HepG2 (cell line): ENCODE data around the gene CBFA2T2. TPM values are rescaled to one million over a fixed set of nuclear protein-coding genes. Genes with fewer than 3 reads are reported as not detected.

ENCODE experiments used
- CCDC6 ChIP-seq: sonication (generic); formaldehyde crosslinking; IDR thresholded peaks from 2 replicates; pipeline ENCODE4 v1.8.1; 2022; ENCODE audit warnings: mild to moderate bottlenecking, missing genetic modification reagents, moderate library complexity
- CREM ChIP-seq, 2 experiments: sonication (generic) in 1 of 2; formaldehyde crosslinking in 1 of 2; IDR thresholded peaks; 2 replicates each; pipeline versions ENCODE4 v1.4.0 to v1.6.1; 2016 to 2020; ENCODE audit warnings: antibody characterized with exemption in 1 of 2, mild to moderate bottlenecking in 1 of 2, missing genetic modification reagents in 1 of 2
- E2F5 ChIP-seq: sonication (generic); formaldehyde crosslinking; conservative IDR thresholded peaks from 2 replicates; pipeline ENCODE4 v1.4.0; 2020; ENCODE audit warnings: missing genetic modification reagents
- LRRFIP1 ChIP-seq: sonication (generic); formaldehyde crosslinking; conservative IDR thresholded peaks from 2 replicates; pipeline ENCODE4 v1.4.0; 2020; ENCODE audit warnings: missing genetic modification reagents
- SP5 ChIP-seq: IDR thresholded peaks from 2 replicates; pipeline ENCODE4 v1.6.1; 2016; ENCODE audit warnings: low read depth, borderline replicate concordance
- ZKSCAN1 ChIP-seq: fragments of 150-350 bp; IDR thresholded peaks from 2 replicates; pipeline ENCODE4 v1.6.1; 2014; ENCODE audit warnings: low read length
- ZMAT3 ChIP-seq: sonication (generic); formaldehyde crosslinking; conservative IDR thresholded peaks from 2 replicates; pipeline ENCODE4 v1.7.0; 2021; ENCODE audit warnings: missing genetic modification reagents
- ZNF18 ChIP-seq: sonication (generic); formaldehyde crosslinking; IDR thresholded peaks from 2 replicates; pipeline ENCODE4 v1.8.0; 2022; ENCODE audit warnings: mild to moderate bottlenecking, missing genetic modification reagents; ENCODE audit not compliant: insufficient replicate concordance
- ZNF569 ChIP-seq: sonication (generic); formaldehyde crosslinking; IDR thresholded peaks from 2 replicates; pipeline ENCODE4 v1.5.0; 2020; ENCODE audit warnings: mild to moderate bottlenecking, missing genetic modification reagents, moderate library complexity, borderline replicate concordance
- ZNF773 ChIP-seq: sonication (generic); formaldehyde crosslinking; IDR thresholded peaks from 2 replicates; pipeline ENCODE4 v1.4.0; 2020; ENCODE audit warnings: missing genetic modification reagents, borderline replicate concordance
- ZSCAN12 ChIP-seq: sonication (generic); formaldehyde crosslinking; IDR thresholded peaks from 2 replicates; pipeline ENCODE4 v1.9.0; 2021; ENCODE audit warnings: mild to moderate bottlenecking, missing genetic modification reagents
- ZSCAN20 ChIP-seq: sonication (generic); formaldehyde crosslinking; IDR thresholded peaks from 2 replicates; pipeline ENCODE4 v1.4.0; 2020; ENCODE audit warnings: missing genetic modification reagents, mild to moderate bottlenecking, borderline replicate concordance
- ZSCAN9 ChIP-seq: IDR thresholded peaks from 2 replicates; pipeline ENCODE4 v1.6.1; 2016; ENCODE audit warnings: borderline replicate concordance
- polyA plus RNA-seq, 8 experiments: library from polyadenylated mRNA; depleted of rRNA in 3 of 8; stranded (reverse) in 7 of 8; unstranded in 1 of 8; fragments of >200 nt; fragmentation: Illumina TruSeq in 4 of 8; extraction: Trizol in 4 of 8; gene quantifications; 2 replicates each; pipeline versions ENCODE4 v1.2.1 to v1.2.3, GENCODE V29; 2011 to 2016; ENCODE audit warnings: low read depth in 4 of 8, missing spikeins in 1 of 8, mixed read lengths in 1 of 8; ENCODE audit not compliant: insufficient read depth in 1 of 8
- total RNA-seq, 5 experiments: library from RNA; depleted of rRNA; stranded (reverse); fragments of >200 nt; fragmentation: Illumina TruSeq; extraction: Trizol; gene quantifications; 2 replicates each; pipeline ENCODE4 v1.2.3, GENCODE V29; 2016; ENCODE audit warnings: low read depth in 1 of 5
- TF ChIP-seq, protein P1 (sequence below): IDR thresholded peaks from 2 replicates; pipeline ENCODE4 v1.6.1; 2016; ENCODE audit warnings: low read depth, borderline replicate concordance
- TF ChIP-seq, protein P2 (sequence below): sonication (generic); formaldehyde crosslinking; IDR thresholded peaks from 2 replicates; pipeline ENCODE4 v1.4.0; 2020; ENCODE audit warnings: missing genetic modification reagents
- TF ChIP-seq, protein P3 (sequence below): sonication (generic); formaldehyde crosslinking; IDR thresholded peaks from 2 replicates; pipeline ENCODE4 v1.4.0; 2020; ENCODE audit warnings: missing genetic modification reagents, mild to moderate bottlenecking, borderline replicate concordance

The CBFA2T2 gene
- total and polyA plus RNA-seq, 2 of the 13 experiments (the other 11 are each of a cell fraction or from before 2014, with no cell fraction given) = 6.3 to 21.2 TPM

DNA sequence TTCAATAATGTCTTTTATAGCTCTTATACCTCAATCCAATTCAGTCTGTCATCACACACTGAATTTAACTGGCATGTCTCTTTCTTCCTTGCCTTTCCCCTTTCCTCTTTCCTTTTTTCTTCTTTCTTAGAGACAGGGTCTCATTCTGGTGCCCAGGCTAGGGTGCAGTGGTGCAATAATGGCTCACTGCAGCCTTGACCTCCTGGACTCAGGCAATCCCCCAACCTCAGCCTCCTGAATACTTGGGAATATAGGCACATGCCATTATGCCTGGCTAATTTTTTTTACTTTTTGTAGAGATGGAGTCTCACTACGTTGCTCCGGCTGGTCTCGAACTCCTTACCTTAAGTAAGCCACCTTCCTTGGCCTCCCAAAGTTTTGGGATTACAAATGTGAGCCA is 65.9 kb downstream of the CBFA2T2 start (continued):
- no peak for TF ChIP-seq ZNF18 (CRISPR knock-in tag)
- TF ChIP-seq, protein P1, sequence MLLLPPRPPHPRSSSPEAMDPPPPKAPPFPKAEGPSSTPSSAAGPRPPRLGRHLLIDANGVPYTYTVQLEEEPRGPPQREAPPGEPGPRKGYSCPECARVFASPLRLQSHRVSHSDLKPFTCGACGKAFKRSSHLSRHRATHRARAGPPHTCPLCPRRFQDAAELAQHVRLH (CRISPR knock-in tag) = peak; percentile 59; the same call in 1 of the 2 replicates
- no peak for TF ChIP-seq CCDC6 (CRISPR knock-in tag)
- no peak for TF ChIP-seq ZNF773
- TF ChIP-seq E2F5 = no peak
- no peak for TF ChIP-seq ZMAT3 (CRISPR knock-in tag)
- TF ChIP-seq, protein P2, sequence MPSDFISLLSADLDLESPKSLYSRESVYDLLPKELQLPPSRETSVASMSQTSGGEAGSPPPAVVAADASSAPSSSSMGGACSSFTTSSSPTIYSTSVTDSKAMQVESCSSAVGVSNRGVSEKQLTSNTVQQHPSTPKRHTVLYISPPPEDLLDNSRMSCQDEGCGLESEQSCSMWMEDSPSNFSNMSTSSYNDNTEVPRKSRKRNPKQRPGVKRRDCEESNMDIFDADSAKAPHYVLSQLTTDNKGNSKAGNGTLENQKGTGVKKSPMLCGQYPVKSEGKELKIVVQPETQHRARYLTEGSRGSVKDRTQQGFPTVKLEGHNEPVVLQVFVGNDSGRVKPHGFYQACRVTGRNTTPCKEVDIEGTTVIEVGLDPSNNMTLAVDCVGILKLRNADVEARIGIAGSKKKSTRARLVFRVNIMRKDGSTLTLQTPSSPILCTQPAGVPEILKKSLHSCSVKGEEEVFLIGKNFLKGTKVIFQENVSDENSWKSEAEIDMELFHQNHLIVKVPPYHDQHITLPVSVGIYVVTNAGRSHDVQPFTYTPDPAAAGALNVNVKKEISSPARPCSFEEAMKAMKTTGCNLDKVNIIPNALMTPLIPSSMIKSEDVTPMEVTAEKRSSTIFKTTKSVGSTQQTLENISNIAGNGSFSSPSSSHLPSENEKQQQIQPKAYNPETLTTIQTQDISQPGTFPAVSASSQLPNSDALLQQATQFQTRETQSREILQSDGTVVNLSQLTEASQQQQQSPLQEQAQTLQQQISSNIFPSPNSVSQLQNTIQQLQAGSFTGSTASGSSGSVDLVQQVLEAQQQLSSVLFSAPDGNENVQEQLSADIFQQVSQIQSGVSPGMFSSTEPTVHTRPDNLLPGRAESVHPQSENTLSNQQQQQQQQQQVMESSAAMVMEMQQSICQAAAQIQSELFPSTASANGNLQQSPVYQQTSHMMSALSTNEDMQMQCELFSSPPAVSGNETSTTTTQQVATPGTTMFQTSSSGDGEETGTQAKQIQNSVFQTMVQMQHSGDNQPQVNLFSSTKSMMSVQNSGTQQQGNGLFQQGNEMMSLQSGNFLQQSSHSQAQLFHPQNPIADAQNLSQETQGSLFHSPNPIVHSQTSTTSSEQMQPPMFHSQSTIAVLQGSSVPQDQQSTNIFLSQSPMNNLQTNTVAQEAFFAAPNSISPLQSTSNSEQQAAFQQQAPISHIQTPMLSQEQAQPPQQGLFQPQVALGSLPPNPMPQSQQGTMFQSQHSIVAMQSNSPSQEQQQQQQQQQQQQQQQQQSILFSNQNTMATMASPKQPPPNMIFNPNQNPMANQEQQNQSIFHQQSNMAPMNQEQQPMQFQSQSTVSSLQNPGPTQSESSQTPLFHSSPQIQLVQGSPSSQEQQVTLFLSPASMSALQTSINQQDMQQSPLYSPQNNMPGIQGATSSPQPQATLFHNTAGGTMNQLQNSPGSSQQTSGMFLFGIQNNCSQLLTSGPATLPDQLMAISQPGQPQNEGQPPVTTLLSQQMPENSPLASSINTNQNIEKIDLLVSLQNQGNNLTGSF (CRISPR knock-in tag) = no peak
- no peak for TF ChIP-seq CREM (IDR thresholded peaks at IDR 0.05)
- no peak for TF ChIP-seq CREM (CRISPR knock-in tag; IDR thresholded peaks at IDR 0.05)
- TF ChIP-seq, protein P3, sequence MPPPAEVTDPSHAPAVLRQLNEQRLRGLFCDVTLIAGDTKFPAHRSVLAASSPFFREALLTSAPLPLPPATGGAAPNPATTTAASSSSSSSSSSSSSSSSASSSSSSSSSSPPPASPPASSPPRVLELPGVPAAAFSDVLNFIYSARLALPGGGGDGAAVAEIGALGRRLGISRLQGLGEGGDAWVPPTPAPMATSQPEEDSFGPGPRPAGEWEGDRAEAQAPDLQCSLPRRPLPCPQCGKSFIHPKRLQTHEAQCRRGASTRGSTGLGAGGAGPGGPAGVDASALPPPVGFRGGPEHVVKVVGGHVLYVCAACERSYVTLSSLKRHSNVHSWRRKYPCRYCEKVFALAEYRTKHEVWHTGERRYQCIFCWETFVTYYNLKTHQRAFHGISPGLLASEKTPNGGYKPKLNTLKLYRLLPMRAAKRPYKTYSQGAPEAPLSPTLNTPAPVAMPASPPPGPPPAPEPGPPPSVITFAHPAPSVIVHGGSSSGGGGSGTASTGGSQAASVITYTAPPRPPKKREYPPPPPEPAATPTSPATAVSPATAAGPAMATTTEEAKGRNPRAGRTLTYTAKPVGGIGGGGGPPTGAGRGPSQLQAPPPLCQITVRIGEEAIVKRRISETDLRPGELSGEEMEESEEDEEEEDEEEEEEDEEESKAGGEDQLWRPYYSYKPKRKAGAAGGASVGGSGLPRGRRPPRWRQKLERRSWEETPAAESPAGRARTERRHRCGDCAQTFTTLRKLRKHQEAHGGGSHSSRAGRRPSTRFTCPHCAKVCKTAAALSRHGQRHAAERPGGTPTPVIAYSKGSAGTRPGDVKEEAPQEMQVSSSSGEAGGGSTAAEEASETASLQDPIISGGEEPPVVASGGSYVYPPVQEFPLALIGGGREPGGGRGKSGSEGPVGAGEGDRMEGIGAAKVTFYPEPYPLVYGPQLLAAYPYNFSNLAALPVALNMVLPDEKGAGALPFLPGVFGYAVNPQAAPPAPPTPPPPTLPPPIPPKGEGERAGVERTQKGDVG (CRISPR knock-in tag) = no peak
- no peak for TF ChIP-seq SP5
- TF ChIP-seq LRRFIP1 (CRISPR knock-in tag) = no peak
- TF ChIP-seq ZNF569 (CRISPR knock-in tag) = no peak
- TF ChIP-seq ZSCAN9 (CRISPR knock-in tag) = no peak
- TF ChIP-seq ZKSCAN1 = no peak
- no peak for TF ChIP-seq ZSCAN12
- TF ChIP-seq ZSCAN20 (CRISPR knock-in tag) = no peak
